ENCODE measurements around the gene RAPGEF1.

- TF ChIP-seq USF1 (IDR thresholded peaks at IDR 0.05): no peak
- TF ChIP-seq MAX (IDR thresholded peaks at IDR 0.05): no peak
- TF ChIP-seq CEBPB (IDR thresholded peaks at IDR 0.05): no peak
- TF ChIP-seq NFIC (IDR thresholded peaks at IDR 0.05): no peak
- TF ChIP-seq TEAD4 (IDR thresholded peaks at IDR 0.05): no peak
- TF ChIP-seq TAF1 (IDR thresholded peaks at IDR 0.05; ENCODE audit: low read depth): no peak
- TF ChIP-seq CREB1 (IDR thresholded peaks at IDR 0.05; ENCODE audit: low read depth): no peak
Measured at GRCh38 chr9:131752231-131752884, 12.5 kb upstream of the RAPGEF1 start.
